ENCODE results near the gene USP17L18.
"Not testable (repeated sequence)": the region's sequence is repeated elsewhere in the genome, so short reads cannot be mapped to it uniquely, and the experiment has no call there.

Gene USP17L18, protein sequence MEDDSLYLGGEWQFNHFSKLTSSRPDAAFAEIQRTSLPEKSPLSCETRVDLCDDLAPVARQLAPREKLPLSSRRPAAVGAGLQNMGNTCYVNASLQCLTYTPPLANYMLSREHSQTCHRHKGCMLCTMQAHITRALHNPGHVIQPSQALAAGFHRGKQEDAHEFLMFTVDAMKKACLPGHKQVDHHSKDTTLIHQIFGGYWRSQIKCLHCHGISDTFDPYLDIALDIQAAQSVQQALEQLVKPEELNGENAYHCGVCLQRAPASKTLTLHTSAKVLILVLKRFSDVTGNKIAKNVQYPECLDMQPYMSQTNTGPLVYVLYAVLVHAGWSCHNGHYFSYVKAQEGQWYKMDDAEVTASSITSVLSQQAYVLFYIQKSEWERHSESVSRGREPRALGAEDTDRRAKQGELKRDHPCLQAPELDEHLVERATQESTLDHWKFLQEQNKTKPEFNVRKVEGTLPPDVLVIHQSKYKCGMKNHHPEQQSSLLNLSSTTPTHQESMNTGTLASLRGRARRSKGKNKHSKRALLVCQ

DNA sequence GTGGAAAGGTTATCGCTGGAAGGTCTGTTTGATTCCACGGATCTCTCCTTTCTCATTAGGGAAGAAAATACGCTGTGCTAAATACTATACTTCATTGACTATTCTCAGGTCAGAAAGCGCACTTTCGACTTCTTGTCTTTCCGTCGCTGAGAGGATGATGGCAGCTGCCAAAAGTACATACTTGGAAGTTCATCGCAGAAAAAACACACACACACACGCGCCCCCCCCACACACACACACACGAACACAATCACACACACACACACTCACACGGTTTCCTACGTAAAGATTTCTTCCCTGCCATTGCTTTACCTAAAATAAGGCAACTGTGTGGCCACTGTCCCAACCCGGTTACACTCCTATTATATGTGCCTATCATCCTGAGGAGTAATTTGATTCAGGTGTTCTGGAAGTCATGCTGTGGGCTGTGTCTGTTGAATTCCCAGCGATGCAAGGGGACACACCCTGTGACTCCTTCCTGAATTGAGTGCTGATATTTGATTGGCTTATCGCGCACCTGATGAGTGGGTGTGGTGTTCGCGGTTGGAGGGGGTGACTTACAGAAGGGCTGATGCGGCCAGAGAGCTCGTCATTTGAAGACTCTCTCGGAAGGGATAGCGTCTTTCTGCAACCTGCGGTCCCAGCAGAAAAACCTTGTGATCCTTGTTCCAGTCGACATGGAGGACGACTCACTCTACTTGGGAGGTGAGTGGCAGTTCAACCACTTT lies at the start of gene USP17L18:
Gene USP17L18, plus strand, starts transcription at position 678 of the 728 bp plus-strand sequence. Its CDS starts 0 bp downstream, at position 678.
- H3K27me3 ChIP-seq (ENCODE audit: control insufficient read depth in 2 of 2, insufficient read depth in 2 of 2, low read length in 2 of 2); H3K27ac ChIP-seq (ENCODE audit: low read depth in 2 of 2, low read length in 2 of 2); H3K9ac ChIP-seq (ENCODE audit: low read depth in 1 of 2, low read length in 2 of 2); H3K4me1 ChIP-seq (ENCODE audit: control insufficient read depth in 2 of 2, insufficient read depth in 2 of 2, low read length in 2 of 2); H3K4me3 ChIP-seq (ENCODE audit: low read length in 2 of 2); H3K9me3 ChIP-seq (ENCODE audit: control insufficient read depth in 2 of 2, low read length in 2 of 2); H3K36me3 ChIP-seq (ENCODE audit: control insufficient read depth in 2 of 2, insufficient read depth in 2 of 2, low read length in 2 of 2): not testable (repeated sequence)

GRCh38 chr4:9210357-9210756 lies 38.1 kb upstream of the USP17L18 start, which contains the start of gene USP17L10:
TSS of gene USP17L10 (plus strand) at chr4:9210657. CDS start at chr4:9210657, 0 bp downstream.
- H3K27me3 ChIP-seq (ENCODE audit: control insufficient read depth in 2 of 2, insufficient read depth in 2 of 2, low read length in 2 of 2); H3K9ac ChIP-seq (ENCODE audit: low read depth in 1 of 2, low read length in 2 of 2); H3K36me3 ChIP-seq (ENCODE audit: control insufficient read depth in 2 of 2, insufficient read depth in 2 of 2, low read length in 2 of 2); H3K9me3 ChIP-seq (ENCODE audit: control insufficient read depth in 2 of 2, low read length in 2 of 2); H3K4me1 ChIP-seq (ENCODE audit: control insufficient read depth in 2 of 2, insufficient read depth in 2 of 2, low read length in 2 of 2); H3K4me3 ChIP-seq (ENCODE audit: low read length in 2 of 2); H3K27ac ChIP-seq (ENCODE audit: low read depth in 2 of 2, low read length in 2 of 2): not testable (repeated sequence)

DNA sequence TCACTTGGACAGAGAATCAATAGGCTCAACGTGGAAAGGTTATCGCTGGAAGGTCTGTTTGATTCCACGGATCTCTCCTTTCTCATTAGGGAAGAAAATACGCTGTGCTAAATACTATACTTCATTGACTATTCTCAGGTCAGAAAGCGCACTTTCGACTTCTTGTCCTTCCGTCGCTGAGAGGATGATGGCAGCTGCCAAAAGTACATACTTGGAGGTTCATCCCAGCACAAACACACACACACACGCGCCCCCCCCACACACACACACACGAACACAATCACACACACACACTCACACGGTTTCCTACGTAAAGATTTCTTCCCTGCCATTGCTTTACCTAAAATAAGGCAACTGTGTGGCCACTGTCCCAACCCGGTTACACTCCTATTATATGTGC lies 33.7 kb upstream of the USP17L18 start:
- not testable (repeated sequence) for H3K9ac ChIP-seq (ENCODE audit: low read depth in 1 of 2, low read length in 2 of 2); H3K36me3 ChIP-seq (ENCODE audit: control insufficient read depth in 2 of 2, insufficient read depth in 2 of 2, low read length in 2 of 2); H3K27me3 ChIP-seq (ENCODE audit: control insufficient read depth in 2 of 2, insufficient read depth in 2 of 2, low read length in 2 of 2); H3K9me3 ChIP-seq (ENCODE audit: control insufficient read depth in 2 of 2, low read length in 2 of 2); H3K4me1 ChIP-seq (ENCODE audit: control insufficient read depth in 2 of 2, insufficient read depth in 2 of 2, low read length in 2 of 2); H3K4me3 ChIP-seq (ENCODE audit: low read length in 2 of 2); H3K27ac ChIP-seq (ENCODE audit: low read depth in 2 of 2, low read length in 2 of 2)

- H3K4me1 ChIP-seq (ENCODE audit: control insufficient read depth in 2 of 2, insufficient read depth in 2 of 2, low read length in 2 of 2); H3K27ac ChIP-seq (ENCODE audit: low read depth in 2 of 2, low read length in 2 of 2); H3K9ac ChIP-seq (ENCODE audit: low read depth in 1 of 2, low read length in 2 of 2); H3K36me3 ChIP-seq (ENCODE audit: control insufficient read depth in 2 of 2, insufficient read depth in 2 of 2, low read length in 2 of 2); H3K9me3 ChIP-seq (ENCODE audit: control insufficient read depth in 2 of 2, low read length in 2 of 2); H3K27me3 ChIP-seq (ENCODE audit: control insufficient read depth in 2 of 2, insufficient read depth in 2 of 2, low read length in 2 of 2); H3K4me3 ChIP-seq (ENCODE audit: low read length in 2 of 2): not testable (repeated sequence)
These were observed 33.3 kb upstream of the USP17L18 start, which contains the start of gene USP17L11 for GRCh38 chr4:9215105-9215504. TSS of gene USP17L11 (plus strand) at chr4:9215405. CDS start at chr4:9215405, 0 bp downstream.

DNA sequence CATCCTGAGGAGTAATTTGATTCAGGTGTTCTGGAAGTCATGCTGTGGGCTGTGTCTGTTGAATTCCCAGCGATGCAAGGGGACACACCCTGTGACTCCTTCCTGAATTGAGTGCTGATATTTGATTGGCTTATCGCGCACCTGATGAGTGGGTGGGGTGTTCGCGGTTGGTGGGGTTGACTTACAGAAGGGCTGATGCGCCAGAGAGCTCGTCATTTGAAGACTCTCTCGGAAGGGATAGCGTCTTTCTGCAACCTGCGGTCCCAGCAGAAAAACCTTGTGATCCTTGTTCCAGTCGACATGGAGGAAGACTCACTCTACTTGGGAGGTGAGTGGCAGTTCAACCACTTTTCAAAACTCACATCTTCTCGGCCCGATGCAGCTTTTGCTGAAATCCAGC lies 28.6 kb upstream of the USP17L18 start, which contains the start of gene USP17L12:
Gene USP17L12, plus strand, starts transcription at position 301 of the 400 bp plus-strand sequence. Its CDS starts 0 bp downstream, at position 301.
- H3K36me3 ChIP-seq (ENCODE audit: control insufficient read depth in 2 of 2, insufficient read depth in 2 of 2, low read length in 2 of 2); H3K27me3 ChIP-seq (ENCODE audit: control insufficient read depth in 2 of 2, insufficient read depth in 2 of 2, low read length in 2 of 2): not testable (repeated sequence)

GRCh38 chr4:9224596-9224995 lies 23.8 kb upstream of the USP17L18 start, which contains the start of gene USP17L13:
TSS of gene USP17L13 (plus strand) at chr4:9224896. CDS start at chr4:9224896, 0 bp downstream.
- H3K9ac ChIP-seq (ENCODE audit: low read depth in 1 of 2, low read length in 2 of 2); H3K9me3 ChIP-seq (ENCODE audit: control insufficient read depth in 2 of 2, low read length in 2 of 2); H3K27me3 ChIP-seq (ENCODE audit: control insufficient read depth in 2 of 2, insufficient read depth in 2 of 2, low read length in 2 of 2); H3K4me3 ChIP-seq (ENCODE audit: low read length in 2 of 2); H3K27ac ChIP-seq (ENCODE audit: low read depth in 2 of 2, low read length in 2 of 2); H3K4me1 ChIP-seq (ENCODE audit: control insufficient read depth in 2 of 2, insufficient read depth in 2 of 2, low read length in 2 of 2); H3K36me3 ChIP-seq (ENCODE audit: control insufficient read depth in 2 of 2, insufficient read depth in 2 of 2, low read length in 2 of 2): not testable (repeated sequence)

More for the DNA sequence above, 28.6 kb upstream of the USP17L18 start, which contains the start of gene USP17L12:
- not testable (repeated sequence) for H3K9me3 ChIP-seq (ENCODE audit: control insufficient read depth in 2 of 2, low read length in 2 of 2); H3K4me1 ChIP-seq (ENCODE audit: control insufficient read depth in 2 of 2, insufficient read depth in 2 of 2, low read length in 2 of 2); H3K4me3 ChIP-seq (ENCODE audit: low read length in 2 of 2); H3K9ac ChIP-seq (ENCODE audit: low read depth in 1 of 2, low read length in 2 of 2); H3K27ac ChIP-seq (ENCODE audit: low read depth in 2 of 2, low read length in 2 of 2)

- not testable (repeated sequence) for H3K4me1 ChIP-seq (ENCODE audit: control insufficient read depth in 2 of 2, insufficient read depth in 2 of 2, low read length in 2 of 2); H3K9ac ChIP-seq (ENCODE audit: low read depth in 1 of 2, low read length in 2 of 2); H3K27me3 ChIP-seq (ENCODE audit: control insufficient read depth in 2 of 2, insufficient read depth in 2 of 2, low read length in 2 of 2); H3K9me3 ChIP-seq (ENCODE audit: control insufficient read depth in 2 of 2, low read length in 2 of 2); H3K36me3 ChIP-seq (ENCODE audit: control insufficient read depth in 2 of 2, insufficient read depth in 2 of 2, low read length in 2 of 2); H3K27ac ChIP-seq (ENCODE audit: low read depth in 2 of 2, low read length in 2 of 2); H3K4me3 ChIP-seq (ENCODE audit: low read length in 2 of 2)
These were observed 18.2 kb upstream of the USP17L18 start for GRCh38 chr4:9230249-9230648.

DNA sequence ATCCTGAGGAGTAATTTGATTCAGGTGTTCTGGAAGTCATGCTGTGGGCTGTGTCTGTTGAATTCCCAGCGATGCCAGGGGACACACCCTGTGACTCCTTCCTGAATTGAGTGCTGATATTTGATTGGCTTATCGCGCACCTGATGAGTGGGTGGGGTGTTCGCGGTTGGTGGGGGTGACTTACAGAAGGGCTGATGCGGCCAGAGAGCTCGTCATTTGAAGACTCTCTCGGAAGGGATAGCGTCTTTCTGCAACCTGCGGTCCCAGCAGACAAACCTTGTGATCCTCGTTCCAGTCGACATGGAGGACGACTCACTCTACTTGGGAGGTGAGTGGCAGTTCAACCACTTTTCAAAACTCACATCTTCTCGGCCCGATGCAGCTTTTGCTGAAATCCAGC lies 14.3 kb upstream of the USP17L18 start, which contains the start of gene USP17L15:
Gene USP17L15, plus strand, starts transcription at position 301 of the 400 bp plus-strand sequence. Its CDS starts 0 bp downstream, at position 301.
- H3K27me3 ChIP-seq (ENCODE audit: control insufficient read depth in 2 of 2, insufficient read depth in 2 of 2, low read length in 2 of 2); H3K27ac ChIP-seq (ENCODE audit: low read depth in 2 of 2, low read length in 2 of 2); H3K9me3 ChIP-seq (ENCODE audit: control insufficient read depth in 2 of 2, low read length in 2 of 2); H3K4me3 ChIP-seq (ENCODE audit: low read length in 2 of 2); H3K36me3 ChIP-seq (ENCODE audit: control insufficient read depth in 2 of 2, insufficient read depth in 2 of 2, low read length in 2 of 2); H3K9ac ChIP-seq (ENCODE audit: low read depth in 1 of 2, low read length in 2 of 2); H3K4me1 ChIP-seq (ENCODE audit: control insufficient read depth in 2 of 2, insufficient read depth in 2 of 2, low read length in 2 of 2): not testable (repeated sequence)

DNA sequence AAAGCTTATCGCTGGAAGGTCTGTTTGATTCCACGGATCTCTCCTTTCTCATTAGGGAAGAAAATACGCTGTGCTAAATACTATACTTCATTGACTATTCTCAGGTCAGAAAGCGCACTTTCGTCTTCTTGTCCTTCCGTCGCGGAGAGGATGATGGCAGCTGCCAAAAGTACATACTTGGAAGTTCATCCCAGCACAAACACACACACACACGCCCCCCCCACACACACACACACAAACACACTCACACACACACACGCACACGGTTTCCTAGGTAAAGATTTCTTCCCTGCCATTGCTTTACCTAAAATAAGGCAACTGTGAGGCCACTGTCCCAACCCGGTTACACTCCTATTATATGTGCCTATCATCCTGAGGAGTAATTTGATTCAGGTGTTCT lies 10.0 kb upstream of the USP17L18 start:
- not testable (repeated sequence) for H3K36me3 ChIP-seq (ENCODE audit: control insufficient read depth in 2 of 2, insufficient read depth in 2 of 2, low read length in 2 of 2); H3K4me3 ChIP-seq (ENCODE audit: low read length in 2 of 2)

GRCh38 chr4:9243579-9243978 lies 4.9 kb upstream of the USP17L18 start, which contains the start of gene USP17L17:
TSS of gene USP17L17 (plus strand) at chr4:9243879. CDS start at chr4:9243879, 0 bp downstream.
- H3K9ac ChIP-seq (ENCODE audit: low read depth in 1 of 2, low read length in 2 of 2); H3K4me1 ChIP-seq (ENCODE audit: control insufficient read depth in 2 of 2, insufficient read depth in 2 of 2, low read length in 2 of 2); H3K9me3 ChIP-seq (ENCODE audit: control insufficient read depth in 2 of 2, low read length in 2 of 2); H3K27me3 ChIP-seq (ENCODE audit: control insufficient read depth in 2 of 2, insufficient read depth in 2 of 2, low read length in 2 of 2); H3K27ac ChIP-seq (ENCODE audit: low read depth in 2 of 2, low read length in 2 of 2); H3K4me3 ChIP-seq (ENCODE audit: low read length in 2 of 2); H3K36me3 ChIP-seq (ENCODE audit: control insufficient read depth in 2 of 2, insufficient read depth in 2 of 2, low read length in 2 of 2): not testable (repeated sequence)

More for the DNA sequence above, 10.0 kb upstream of the USP17L18 start:
- H3K4me1 ChIP-seq (ENCODE audit: control insufficient read depth in 2 of 2, insufficient read depth in 2 of 2, low read length in 2 of 2); H3K27ac ChIP-seq (ENCODE audit: low read depth in 2 of 2, low read length in 2 of 2); H3K9ac ChIP-seq (ENCODE audit: low read depth in 1 of 2, low read length in 2 of 2); H3K27me3 ChIP-seq (ENCODE audit: control insufficient read depth in 2 of 2, insufficient read depth in 2 of 2, low read length in 2 of 2); H3K9me3 ChIP-seq (ENCODE audit: control insufficient read depth in 2 of 2, low read length in 2 of 2): not testable (repeated sequence)

Data from mucosa of rectum (tissue), 2 donors.